SU-DHL-6 (cell line): ENCODE measurements around the gene AGAP1.

ENCODE experiments used
- H2AFZ ChIP-seq: fragments of 200-600 bp; sonication (generic); 2 replicates; pipeline ENCODE4 v1.6.1; 2014; ENCODE audit warnings: low read depth, mild to moderate bottlenecking, moderate library complexity, mixed read lengths, antibody characterized with exemption, low read length; ENCODE audit not compliant: severe bottlenecking
- H3F3A ChIP-seq: fragments of 200-600 bp; shearing (Covaris generic); 2 replicates; pipeline ENCODE4 v1.6.0; 2016; ENCODE audit warnings: antibody characterized with exemption, mild to moderate bottlenecking; ENCODE audit not compliant: insufficient read depth
- H3K27ac ChIP-seq: fragments of 200-600 bp; sonication (generic); 2 replicates; pipeline ENCODE4 v1.5.1; 2016; ENCODE audit warnings: low read depth, mild to moderate bottlenecking, low read length, moderate library complexity, mixed read lengths
- H3K27me3 ChIP-seq: fragments of 200-600 bp; sonication (generic), shearing (Covaris generic); 2 replicates; pipeline ENCODE4 v1.6.0; 2014; ENCODE audit warnings: mild to moderate bottlenecking, low read length
- H3K36me3 ChIP-seq: fragments of 200-600 bp; sonication (generic); 2 replicates; pipeline ENCODE4 v1.6.1; 2014; ENCODE audit warnings: mild to moderate bottlenecking, low read length, mixed read lengths
- H3K4me2 ChIP-seq: fragments of 300-600, 200-600 bp; shearing (Covaris generic), sonication (generic); 2 replicates; pipeline ENCODE4 v1.6.0; 2014; ENCODE audit warnings: low read length, low read depth, mild to moderate bottlenecking; ENCODE audit not compliant: poor library complexity, severe bottlenecking
- H3K4me3 ChIP-seq: fragments of 200-600 bp; sonication (generic); 2 replicates; pipeline ENCODE4 v1.5.1; 2014; ENCODE audit warnings: antibody characterized with exemption, low read length, mild to moderate bottlenecking, mixed read lengths; ENCODE audit not compliant: insufficient read depth, poor library complexity, severe bottlenecking
- H3K79me2 ChIP-seq: fragments of 200-600 bp; sonication (generic); 2 replicates; pipeline ENCODE4 v1.6.1; 2014; ENCODE audit warnings: mild to moderate bottlenecking, low read length, moderate library complexity; ENCODE audit not compliant: insufficient read depth
- H3K9ac ChIP-seq: fragments of 200-600 bp; sonication (generic); 2 replicates; pipeline ENCODE4 v1.7.0; 2014; ENCODE audit warnings: mild to moderate bottlenecking, low read length
- H3K9me2 ChIP-seq: fragments of 200-600 bp; sonication (generic); replicated peaks from 2 replicates; pipeline ENCODE4 v1.6.1; 2014; ENCODE audit warnings: low read length; ENCODE audit not compliant: insufficient read depth
- H3K9me3 ChIP-seq: fragments of 200-600 bp; sonication (generic); 2 replicates; pipeline ENCODE4 v1.6.1; 2014; ENCODE audit warnings: low read length, mixed read lengths; ENCODE audit not compliant: insufficient read depth
- H4K20me1 ChIP-seq: fragments of 200-600 bp; sonication (generic); 2 replicates; pipeline ENCODE4 v1.6.1; 2014; ENCODE audit warnings: low read depth, mild to moderate bottlenecking, antibody characterized with exemption, low read length, moderate library complexity, mixed read lengths
- EZH2phosphoT487 ChIP-seq: fragments of 200-600 bp; sonication (generic), shearing (Covaris generic); conservative IDR thresholded peaks from 2 replicates; pipeline ENCODE4 v1.6.1; 2018; ENCODE audit warnings: mild to moderate bottlenecking, antibody characterized with exemption, low read length, moderate library complexity, mixed read lengths
- TF ChIP-seq, protein P1 (sequence below): fragments of 200-600 bp; sonication (generic); IDR thresholded peaks from one replicate; pipeline ENCODE4 v1.5.1; 2017; ENCODE audit warnings: antibody characterized with exemption, mild to moderate bottlenecking, low read length, moderate library complexity; ENCODE audit not compliant: insufficient read depth, poor library complexity, severe bottlenecking

Gene AGAP1

GRCh38 chr2:235638541-235639427, 144.9 kb downstream of the AGAP1 start:
- TF ChIP-seq EZH2phosphoT487, result no peak
- TF ChIP-seq, protein P1, sequence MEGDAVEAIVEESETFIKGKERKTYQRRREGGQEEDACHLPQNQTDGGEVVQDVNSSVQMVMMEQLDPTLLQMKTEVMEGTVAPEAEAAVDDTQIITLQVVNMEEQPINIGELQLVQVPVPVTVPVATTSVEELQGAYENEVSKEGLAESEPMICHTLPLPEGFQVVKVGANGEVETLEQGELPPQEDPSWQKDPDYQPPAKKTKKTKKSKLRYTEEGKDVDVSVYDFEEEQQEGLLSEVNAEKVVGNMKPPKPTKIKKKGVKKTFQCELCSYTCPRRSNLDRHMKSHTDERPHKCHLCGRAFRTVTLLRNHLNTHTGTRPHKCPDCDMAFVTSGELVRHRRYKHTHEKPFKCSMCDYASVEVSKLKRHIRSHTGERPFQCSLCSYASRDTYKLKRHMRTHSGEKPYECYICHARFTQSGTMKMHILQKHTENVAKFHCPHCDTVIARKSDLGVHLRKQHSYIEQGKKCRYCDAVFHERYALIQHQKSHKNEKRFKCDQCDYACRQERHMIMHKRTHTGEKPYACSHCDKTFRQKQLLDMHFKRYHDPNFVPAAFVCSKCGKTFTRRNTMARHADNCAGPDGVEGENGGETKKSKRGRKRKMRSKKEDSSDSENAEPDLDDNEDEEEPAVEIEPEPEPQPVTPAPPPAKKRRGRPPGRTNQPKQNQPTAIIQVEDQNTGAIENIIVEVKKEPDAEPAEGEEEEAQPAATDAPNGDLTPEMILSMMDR, result no peak
- H3K79me2 ChIP-seq, result no peaks in the 10 kb centered on the region
- H3K27ac ChIP-seq, result no peak overlapping the region

DNA sequence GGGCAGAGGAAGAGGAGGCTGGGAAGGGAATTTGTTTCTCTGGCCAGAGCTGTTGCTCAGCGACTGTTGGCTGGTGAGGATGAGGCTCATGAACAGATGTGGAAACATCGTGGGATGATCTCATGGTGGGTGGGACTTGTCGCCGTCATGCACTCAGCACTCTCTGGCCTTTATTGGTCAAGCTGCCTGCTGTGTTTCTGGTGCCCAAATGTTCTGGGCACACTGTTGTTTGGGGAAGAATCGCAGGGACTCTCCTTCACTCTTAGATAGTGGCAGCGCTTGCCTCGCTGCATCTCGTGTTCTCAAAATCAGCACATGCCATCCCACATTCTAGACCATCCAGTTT, 145.6 kb downstream of the AGAP1 start:
- H3K36me3 ChIP-seq, result no peaks in the 10 kb centered on the region
- H3K9me3 ChIP-seq, result no peaks in the 10 kb centered on the region
- H3K9ac ChIP-seq, result no peak overlapping the region
- H4K20me1 ChIP-seq, result no peaks in the 10 kb centered on the region
- H3K27me3 ChIP-seq, result no peaks in the 10 kb centered on the region
- no peaks in the 10 kb centered on the region for H3F3A ChIP-seq
- no peak overlapping the region for H2AFZ ChIP-seq
- no peak overlapping the region for H3K4me3 ChIP-seq
- H3K9me2 ChIP-seq, result no peaks in the 10 kb centered on the region
- no peaks in the 10 kb centered on the region for H3K79me2 ChIP-seq
- TF ChIP-seq, protein P1, result no peak
- TF ChIP-seq EZH2phosphoT487, result no peak
- no peak overlapping the region for H3K27ac ChIP-seq
- no peak overlapping the region for H3K4me2 ChIP-seq

More at GRCh38 chr2:235638541-235639427, 144.9 kb downstream of the AGAP1 start:
- H3K9me2 ChIP-seq, result no peaks in the 10 kb centered on the region
- no peaks in the 10 kb centered on the region for H3F3A ChIP-seq
- no peak overlapping the region for H2AFZ ChIP-seq
- no peaks in the 10 kb centered on the region for H3K27me3 ChIP-seq
- no peaks in the 10 kb centered on the region for H4K20me1 ChIP-seq
- H3K4me3 ChIP-seq, result no peak overlapping the region
- H3K9ac ChIP-seq, result no peak overlapping the region
- no peaks in the 10 kb centered on the region for H3K36me3 ChIP-seq
- no peak overlapping the region for H3K4me2 ChIP-seq
- no peaks in the 10 kb centered on the region for H3K9me3 ChIP-seq

GRCh38 chr2:235639885-235640284, 146.0 kb downstream of the AGAP1 start:
- Histone ChIP-seq H3K27me3 (no peaks in the 10 kb centered on the region), H3K79me2 (no peaks in the 10 kb centered on the region)

More at GRCh38 chr2:235639885-235640284, 146.0 kb downstream of the AGAP1 start:
- Histone ChIP-seq H3K4me3 (no peak overlapping the region), H3K4me2 (no peak overlapping the region), H3K9ac (no peak overlapping the region), H3K36me3 (no peaks in the 10 kb centered on the region), H3K9me2 (no peaks in the 10 kb centered on the region), H3F3A (no peaks in the 10 kb centered on the region), H3K9me3 (no peaks in the 10 kb centered on the region), H4K20me1 (no peaks in the 10 kb centered on the region), H2AFZ (no peak overlapping the region), H3K27ac (no peak overlapping the region)
- no peak for TF ChIP-seq EZH2phosphoT487
- TF ChIP-seq, protein P1, result no peak
